GM20431 (cell line): ENCODE data around the gene PKMYT1.

ENCODE experiments used
- in situ Hi-C: fragments of 300-500 bp; cut with MseI, MboI; formaldehyde crosslinking; loops from one replicate; pipeline ENCODE4 v1.15.0; 2020; ENCODE audit warnings: low sequenced_read_pairs; ENCODE audit not compliant: unreplicated experiment

Gene PKMYT1

GRCh38 chr16:2980227-2981176 is at the start of gene PKMYT1:
TSS of gene PKMYT1 (minus strand) at chr16:2980446. CDS start at chr16:2979657, 789 bp downstream.
- in situ Hi-C loops, result no loop called here

DNA sequence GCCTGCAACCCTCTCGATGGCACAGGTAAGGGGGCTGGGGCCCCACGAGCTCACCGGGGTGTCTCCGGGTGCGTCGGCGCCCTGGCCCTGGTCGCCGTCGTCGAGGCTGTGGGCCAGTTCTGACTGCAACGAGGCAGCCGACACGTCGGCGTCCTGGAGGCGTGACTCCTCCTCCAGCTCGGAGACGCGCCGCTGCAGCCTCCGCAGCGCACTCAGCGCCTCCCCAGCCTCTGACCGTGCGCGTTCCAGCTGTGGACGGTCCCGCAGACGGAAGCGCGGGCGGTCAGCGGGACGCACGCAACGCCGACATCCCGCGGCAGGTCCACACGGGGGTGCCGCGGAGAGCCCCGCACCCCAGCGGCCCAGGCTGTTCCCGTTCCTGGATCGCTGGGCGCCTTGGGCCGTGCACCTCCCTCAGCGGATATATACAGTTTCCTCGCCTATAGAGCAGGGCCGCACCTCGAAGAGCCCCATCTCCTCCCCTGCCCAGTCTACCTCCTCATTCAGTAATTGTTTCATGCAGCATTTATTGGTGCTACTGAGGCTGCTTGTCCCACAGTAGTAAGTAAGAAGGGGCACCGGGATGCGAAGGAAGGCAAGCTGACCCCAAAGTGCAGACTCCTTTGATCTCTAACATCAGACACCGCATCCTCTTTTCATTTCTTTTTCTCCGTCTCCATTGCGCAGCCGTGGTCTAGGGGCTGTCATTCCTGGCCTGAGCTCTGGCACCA is 49.4 kb upstream of the PKMYT1 start:
- in situ Hi-C loops, result no loop called here

GRCh38 chr16:3028716-3029319 is 48.6 kb upstream of the PKMYT1 start:
- in situ Hi-C loops, result no loop called here

GRCh38 chr16:3027983-3028715 is 47.9 kb upstream of the PKMYT1 start:
- in situ Hi-C loops, result no loop called here

GRCh38 chr16:3027489-3027795 is 47.2 kb upstream of the PKMYT1 start:
- in situ Hi-C loops, result no loop called here

DNA sequence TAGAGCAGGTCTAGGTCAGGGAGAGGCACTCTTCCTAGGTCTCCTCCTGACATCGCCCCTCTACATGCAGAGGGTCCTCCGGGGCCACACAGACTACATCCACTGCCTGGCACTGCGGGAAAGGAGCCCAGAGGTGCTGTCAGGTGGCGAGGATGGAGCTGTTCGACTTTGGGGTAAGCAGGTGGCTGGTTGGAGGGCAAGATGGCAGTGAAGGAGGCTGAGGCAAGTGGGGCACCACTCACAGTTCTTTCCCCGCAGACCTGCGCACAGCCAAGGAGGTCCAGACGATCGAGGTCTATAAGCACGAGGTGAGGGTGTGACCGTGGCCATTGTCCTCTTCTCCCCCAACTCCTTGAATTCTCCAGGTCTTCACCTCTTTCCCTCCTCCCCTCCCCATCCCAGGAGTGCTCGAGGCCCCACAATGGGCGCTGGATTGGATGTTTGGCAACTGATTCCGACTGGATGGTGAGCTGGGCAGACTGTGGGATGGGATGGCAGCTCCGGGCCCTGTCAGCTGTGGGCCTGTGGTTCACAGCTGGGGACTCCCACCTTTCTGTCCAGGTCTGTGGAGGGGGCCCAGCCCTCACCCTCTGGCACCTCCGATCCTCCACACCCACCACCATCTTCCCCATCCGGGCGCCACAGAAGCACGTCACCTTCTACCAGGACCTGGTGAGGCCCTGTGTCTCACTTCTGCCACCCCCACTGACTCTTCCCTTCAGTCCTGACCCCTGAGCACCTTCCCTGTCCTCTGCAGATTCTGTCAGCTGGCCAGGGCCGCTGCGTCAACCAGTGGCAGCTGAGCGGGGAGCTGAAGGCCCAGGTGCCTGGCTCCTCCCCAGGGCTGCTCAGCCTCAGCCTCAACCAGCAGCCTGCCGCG is 46.6 kb upstream of the PKMYT1 start:
- in situ Hi-C loops, result no loop called here

- in situ Hi-C loops, result no loop called here
These were observed 45.7 kb upstream of the PKMYT1 start for GRCh38 chr16:3026003-3026378.

- in situ Hi-C loops, result no loop called here
These were observed 45.1 kb upstream of the PKMYT1 start for GRCh38 chr16:3025032-3026002.

DNA sequence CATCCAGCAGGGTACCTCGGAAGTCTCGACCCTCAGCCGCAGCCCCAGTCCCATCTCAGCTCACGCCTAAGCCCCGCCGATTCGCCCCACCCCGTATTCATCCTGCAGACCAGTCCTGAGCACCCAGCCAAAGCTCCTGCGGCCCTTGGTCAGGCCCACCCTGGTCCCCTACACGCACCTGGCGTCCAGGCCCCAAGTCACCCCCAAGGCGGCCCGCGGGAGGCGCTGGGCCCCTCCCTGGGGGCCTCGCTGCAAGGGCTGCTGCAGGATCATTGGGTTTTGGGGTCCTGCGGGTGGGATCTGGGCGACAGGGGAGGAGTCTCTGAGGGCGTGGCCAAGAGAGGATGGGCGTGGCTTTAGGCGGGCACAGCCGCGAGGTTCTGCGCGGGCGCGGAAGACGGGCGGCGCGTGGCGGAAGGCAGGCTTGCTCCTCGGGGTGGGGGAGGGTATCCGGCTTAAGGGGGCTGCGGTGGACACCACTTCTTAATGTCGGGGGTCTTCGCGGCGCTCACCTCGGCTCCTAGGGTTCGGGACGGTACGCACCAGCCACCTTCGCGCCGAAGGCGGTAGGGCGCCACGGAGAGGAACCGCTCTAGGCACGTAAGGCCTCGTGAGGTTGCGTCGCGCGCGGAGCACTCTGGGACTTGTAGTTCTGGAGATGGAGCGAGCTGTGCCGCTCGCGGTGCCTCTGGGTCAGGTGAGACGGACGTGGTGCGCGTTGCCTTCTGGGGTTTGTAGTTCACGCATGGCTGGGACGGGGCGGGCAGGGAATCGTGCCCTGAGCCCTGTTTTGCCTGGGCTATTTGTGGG is 43.6 kb upstream of the PKMYT1 start, which contains the start of the genes HCFC1R1 and THOC6:
HCFC1R1 (minus strand) TSS at position 274 of the 810 bp plus-strand sequence; CDS start at position 273, 1 bp downstream.
THOC6 (plus strand) TSS at position 367 of the 810 bp plus-strand sequence; CDS start at position 659, 292 bp downstream.
- in situ Hi-C loops, result no loop called here

DNA sequence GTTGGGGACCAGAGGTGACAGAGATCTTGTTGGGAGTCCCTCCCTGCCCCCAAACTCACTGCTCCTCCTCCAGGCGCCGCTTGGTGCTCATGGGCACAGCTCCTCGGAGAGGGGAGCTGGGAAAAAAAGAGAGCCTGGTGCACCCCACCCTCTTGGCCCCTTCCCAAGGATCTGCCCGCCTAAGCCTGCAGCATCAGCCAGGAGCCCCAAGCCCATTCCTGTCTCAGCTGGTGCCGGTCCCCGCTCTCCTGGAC is 43.1 kb upstream of the PKMYT1 start:
- in situ Hi-C loops, result no loop called here

- in situ Hi-C loops, result no loop called here
These were observed 42.6 kb upstream of the PKMYT1 start for GRCh38 chr16:3022684-3023414.

- in situ Hi-C loops, result no loop called here
These were observed 42.0 kb upstream of the PKMYT1 start for GRCh38 chr16:3022208-3022683.

GRCh38 chr16:3021449-3022207 is 41.4 kb upstream of the PKMYT1 start:
- in situ Hi-C loops, result no loop called here

DNA sequence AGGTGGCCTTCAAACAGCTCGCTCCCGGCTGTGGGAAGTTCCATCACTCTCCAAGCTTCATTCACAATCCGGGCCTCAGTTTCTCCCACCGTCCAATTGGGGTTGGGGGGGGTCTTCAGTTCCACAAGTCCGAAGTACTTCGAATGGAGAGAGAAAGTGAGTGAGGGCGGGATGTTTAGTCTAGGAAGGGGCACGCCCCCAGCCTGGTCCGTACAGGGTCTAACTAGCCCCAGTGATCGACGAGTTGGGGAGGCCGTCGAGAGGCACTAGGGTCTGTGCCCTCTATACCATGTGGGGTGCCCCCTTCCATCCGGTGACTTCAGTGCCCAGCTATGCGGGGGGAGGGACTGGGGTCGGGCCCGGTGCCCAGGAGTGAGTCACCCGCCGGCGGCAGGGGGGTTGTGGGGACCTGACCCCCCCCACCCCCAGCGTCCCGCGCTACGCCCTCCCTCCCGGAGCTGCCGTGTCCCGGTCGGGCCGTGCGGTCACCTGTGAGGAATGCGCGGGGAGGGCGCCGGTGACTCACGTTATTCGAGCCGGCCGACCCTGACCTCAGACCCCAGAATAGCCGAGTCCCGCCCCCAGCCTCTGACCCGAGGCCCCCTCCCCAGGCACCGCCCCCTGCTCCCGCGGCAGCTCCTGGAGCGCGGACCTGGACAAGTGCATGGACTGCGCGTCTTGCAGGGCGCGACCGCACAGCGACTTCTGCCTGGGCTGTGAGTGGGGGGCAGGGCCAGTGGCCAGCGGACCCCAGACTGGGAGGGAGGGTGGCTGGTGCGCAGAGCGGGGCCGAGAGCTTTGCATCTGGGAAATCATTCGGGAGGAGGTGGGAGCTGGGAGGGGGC is 40.6 kb upstream of the PKMYT1 start:
- in situ Hi-C loops, result no loop called here

- in situ Hi-C loops, result no loop called here
These were observed 40.0 kb upstream of the PKMYT1 start, which contains the start of gene TNFRSF12A for GRCh38 chr16:3020247-3020603. TSS of gene TNFRSF12A (plus strand) at chr16:3020368. CDS start at chr16:3020398, 30 bp downstream.
